Pulmonary artery endothelial cell (primary cell): Measurements from ENCODE around the gene SELE. TPM values are rescaled to one million over a fixed set of nuclear protein-coding genes. Genes with fewer than 3 reads are reported as not detected.
"Not testable (repeated sequence)": the region's sequence is repeated elsewhere in the genome, so short reads cannot be mapped to it uniquely, and the experiment has no call there.

Experiments
- DNase-seq: peaks from one replicate; pipeline ENCODE4 v3.0.0-alpha.2; 2011; ENCODE audit warnings: low read depth, low spot score
- total RNA-seq: library from RNA; depleted of rRNA; stranded (reverse); fragments of >200 nt; gene quantifications from 2 replicates; pipeline ENCODE4 v1.2.3, GENCODE V29; 2014

Gene SELE
- total RNA-seq, 1 donor from 2014 or later = 2.1 TPM

DNA sequence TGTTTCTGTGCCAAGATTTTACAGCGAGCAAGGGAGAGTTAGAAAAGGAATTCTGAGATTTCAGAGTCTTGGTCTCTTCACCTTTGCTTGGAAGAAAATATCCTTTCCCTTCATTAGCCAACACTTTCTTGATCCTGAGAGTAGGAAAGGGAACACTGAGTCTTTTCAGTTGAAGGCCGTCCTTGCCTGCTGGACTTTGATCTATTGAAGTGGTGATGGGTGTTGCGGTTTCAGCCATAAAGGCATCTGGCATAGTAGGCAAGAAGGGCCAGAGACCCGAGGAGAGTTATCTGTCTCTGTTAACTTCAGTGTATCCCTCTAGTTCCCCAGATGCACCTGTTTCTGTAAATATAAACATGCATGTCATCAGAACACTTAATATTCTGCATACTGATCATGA is 9.7 kb downstream of the SELE start:
- no peak for DNase-seq

DNA sequence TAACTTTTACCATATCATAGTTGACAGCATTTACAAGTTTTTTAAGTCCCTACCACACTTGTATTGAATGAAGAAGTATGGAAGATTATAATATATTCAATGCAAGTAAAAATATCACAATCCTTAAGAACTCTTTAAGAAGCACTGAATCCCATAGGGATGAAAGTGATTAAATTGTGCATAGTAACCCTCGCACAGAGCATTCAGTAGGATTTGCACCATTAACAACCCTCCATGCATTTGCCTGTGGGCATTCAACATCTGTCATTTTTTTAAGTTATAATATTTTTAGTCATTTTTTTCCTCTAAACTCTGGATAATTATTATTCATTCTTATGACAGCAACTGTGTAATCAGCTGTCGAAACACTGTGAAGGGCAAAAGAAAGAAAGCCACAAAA is 10.1 kb downstream of the SELE start:
- DNase-seq = no peak

DNA sequence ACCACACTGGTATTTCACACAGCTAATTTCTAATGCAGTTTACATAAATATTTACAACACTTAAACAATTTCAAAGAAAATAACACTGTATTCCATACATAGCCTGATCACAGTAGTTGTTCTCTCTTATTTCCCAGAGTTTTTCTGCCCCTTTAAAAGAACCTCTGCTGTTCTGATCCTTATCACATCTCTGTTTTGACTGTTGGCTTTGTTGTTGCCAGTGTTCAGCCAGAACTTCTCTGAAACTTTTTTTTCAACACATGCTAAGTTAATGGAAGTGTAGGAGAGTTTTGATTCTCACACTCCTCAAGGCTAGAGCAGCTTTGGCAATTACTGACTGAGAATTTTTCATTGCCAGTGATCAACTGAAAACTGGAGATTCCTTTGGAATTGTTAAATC is 11.1 kb downstream of the SELE start:
- no peak for DNase-seq

DNA sequence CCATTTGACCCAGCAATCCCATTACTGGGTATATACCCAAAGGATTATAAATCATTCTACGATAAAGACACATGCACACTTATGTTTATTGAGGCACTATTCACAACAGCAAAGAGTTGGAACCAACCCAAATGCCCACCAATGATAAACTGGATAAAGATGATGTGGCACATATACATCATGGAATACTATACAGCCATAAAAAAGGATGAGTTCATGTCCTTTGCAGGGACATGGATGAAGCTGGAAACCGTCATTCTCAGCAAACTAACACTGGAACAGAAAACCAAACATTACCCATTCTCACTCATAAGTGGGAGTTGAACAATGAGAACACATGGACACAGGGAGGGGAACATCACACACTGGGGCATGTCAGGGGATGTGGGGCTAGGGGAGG is 18.8 kb downstream of the SELE start:
- not testable (repeated sequence) for DNase-seq

DNA sequence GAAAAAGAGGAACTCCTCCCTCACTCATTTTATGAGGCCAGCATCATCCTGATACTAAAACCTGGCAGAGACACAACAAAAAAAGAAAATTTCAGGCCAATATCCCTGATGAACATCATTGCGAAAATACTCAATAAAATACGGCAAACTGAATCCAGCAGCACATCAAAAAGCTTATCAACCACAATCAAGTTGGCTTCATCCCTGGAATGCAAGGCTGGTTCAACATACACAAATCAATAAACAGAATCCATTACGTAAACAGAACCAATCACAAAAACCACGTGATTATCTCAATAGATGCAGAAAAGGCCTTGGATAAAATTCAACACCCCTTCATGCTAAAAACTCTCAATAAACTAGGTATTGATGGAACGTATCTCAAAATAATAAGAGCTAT is 20.8 kb downstream of the SELE start:
- DNase-seq = not testable (repeated sequence)

DNA sequence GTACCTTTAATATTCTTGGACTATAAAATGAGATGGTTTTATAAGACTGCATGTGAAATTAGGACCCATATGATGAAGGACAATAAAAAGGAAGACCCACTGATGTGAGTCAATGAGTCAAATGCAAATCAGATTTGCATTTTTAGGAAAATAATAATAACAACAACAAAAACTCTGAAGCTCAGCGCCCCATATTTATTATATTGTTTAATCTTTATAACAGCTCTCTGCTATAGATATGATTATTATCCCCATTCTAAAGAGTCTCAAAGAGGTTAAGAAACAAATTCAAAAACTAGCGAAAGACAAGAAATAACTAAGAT is 21.6 kb downstream of the SELE start:
- no peak for DNase-seq

DNA sequence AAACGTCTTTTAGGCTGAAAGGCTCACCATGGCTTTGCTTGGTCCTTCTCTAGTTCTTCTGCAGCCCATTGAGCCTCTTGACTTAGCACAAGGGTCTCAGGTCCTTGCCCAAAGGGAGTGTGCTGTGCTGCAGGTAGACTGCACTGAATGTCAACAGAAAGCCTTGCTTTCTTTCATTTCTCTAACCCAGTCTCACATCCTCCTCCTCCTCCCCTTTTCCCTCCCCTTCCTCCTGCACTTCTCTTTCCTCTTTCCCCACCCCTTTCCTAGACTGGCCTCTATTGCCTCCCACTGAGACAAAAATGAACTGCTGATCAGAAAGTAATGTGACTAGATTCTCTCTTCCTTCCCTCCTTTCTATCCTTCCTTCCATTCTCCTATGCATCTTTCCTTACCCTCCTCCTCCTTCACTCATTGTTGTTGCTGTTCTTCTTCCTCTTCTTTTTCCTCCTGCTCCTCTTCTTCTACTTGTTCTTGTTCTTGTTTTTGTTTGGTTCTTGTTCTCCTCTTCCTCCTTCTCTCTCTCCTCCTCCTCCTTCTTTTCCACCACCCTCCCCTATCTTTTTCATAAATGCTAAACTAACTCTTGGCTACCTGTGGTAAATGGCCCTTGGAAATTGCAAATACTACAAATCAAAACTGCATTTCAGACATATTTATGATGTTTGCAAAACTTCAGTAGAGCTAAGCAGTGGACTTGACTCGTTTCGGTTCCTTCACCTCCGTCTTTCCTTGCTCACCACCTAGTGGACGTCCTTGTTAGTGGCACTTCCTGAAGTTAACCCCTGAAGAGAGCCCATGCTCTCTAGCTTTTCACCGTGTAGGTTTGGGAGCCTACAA is 22.2 kb downstream of the SELE start, which contains the start of gene SELL:
TSS of gene SELL (minus strand) at position 152 of the 840 bp plus-strand sequence. CDS start at position 30, 122 bp downstream.
- peak; percentile 66 for DNase-seq

DNA sequence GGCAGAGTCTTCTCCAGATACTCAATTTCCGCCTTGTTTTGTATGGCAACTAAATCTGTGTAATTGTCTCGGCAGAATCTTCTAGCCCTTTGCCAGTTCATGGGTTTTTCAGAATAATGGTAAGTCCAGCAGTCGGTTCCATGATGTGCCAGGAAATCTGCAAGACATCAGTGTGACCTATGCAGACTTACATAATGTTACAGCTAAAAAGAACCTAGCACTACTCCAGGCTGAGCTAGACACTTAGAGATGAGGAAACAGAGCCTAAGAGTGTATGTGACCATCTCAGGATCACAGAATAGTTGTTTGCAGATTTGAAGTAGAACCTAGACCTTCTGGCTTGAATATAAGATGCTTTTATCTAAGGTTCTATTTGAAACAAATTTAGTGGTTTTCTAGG is 25.2 kb downstream of the SELE start:
- no peak for DNase-seq

DNA sequence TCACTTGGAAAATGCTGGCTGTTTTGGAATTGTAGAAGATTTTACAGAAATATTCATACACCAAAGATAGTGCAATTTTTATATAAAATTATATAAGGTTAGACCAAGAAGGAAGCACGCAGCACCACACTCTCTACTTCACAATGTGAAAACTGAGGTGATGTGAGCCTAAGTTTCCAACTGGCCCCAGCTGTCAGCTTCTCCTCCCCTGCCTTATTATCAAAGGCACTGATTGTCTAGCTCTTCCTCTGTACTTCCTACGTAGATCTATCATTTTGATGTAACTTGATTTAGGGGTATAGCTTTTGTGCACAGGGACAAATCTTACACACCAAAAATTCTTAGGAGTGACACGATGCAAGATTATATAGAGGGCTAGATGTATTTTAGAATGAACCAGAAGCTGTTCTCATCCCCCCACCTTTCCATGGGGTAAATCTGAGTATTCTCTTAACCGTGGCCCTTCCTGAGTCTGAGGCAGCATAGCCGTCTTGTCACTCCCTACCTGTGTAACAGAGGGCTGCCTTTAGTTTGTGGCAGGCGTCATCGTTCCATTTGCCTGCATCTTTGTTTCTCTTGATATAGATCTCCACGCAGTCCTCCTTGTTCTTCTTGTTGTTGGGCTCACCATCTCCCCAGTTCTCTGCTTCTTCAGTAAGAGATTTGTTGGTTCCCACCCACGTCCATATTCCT is 25.8 kb downstream of the SELE start:
- no peak for DNase-seq

DNA sequence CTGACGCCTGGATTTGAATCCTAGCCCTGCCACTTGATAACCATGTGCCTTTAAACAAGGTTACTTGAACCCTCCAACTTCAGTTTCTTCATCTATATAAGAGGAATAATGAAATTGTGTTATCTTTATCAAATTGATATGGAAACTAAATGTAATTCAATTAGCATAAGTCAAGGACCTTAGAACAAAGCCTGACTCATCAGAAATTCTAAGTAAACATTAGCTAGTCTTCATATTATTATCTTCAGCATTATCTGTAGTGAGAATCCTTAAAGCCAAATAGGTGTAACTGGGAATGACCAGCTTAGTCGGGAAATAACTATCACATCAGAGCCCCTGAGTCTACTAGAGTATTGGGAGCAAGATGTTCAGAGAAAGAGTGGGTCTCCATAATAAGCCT is 29.1 kb downstream of the SELE start:
- no peak for DNase-seq

DNA sequence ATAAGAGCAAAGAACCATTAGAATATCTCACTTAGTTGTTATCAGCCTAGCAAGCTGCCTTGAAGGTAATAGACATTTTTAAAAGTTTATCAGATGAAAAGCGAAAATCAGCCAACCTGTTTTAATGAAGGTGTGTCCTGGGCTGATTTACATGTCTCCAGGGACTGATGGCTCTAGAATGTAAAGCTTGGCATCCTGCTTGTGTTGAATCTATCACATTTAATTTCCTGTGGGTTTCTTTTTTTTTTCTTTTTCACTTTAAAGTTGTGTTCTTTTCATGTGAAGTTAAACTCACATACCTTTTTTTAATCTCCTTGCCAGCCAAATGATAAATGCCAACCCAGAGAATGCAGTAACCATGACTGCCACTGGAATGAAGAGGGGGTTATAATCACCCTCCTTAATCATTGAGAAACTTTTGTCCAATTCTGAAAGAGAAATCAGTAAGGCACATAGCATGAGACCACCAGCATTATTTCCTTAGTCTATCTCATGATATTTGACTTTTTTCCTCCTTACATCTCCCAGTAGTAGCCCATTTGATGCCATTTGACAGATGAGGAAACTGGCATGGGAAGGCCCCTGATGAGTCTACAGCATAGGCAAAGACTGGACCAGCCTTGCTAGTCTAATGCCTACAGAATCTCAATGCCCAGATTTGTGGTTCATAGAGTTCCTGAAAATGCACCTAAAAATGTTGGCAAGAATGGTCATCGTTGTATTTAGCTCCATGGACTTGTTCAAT is 32.4 kb downstream of the SELE start:
- no peak for DNase-seq

DNA sequence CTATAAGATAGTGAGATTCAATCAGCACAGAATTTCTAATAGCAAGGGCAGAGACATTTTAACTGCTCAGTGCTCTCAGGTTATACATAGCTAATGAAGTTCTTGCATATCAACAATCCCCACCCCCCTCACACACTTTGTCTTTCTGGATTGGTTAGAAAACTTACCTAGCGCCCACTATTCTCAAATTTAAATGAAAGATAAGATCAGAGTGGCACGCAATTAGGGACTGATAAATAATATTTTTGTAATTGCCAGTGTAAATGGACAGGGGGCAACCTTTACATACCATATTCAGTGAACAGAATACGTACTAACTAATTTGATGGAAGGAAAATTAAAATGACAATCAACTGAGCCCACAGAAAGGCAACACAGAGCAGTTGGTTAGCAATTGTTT is 34.2 kb downstream of the SELE start:
- DNase-seq = no peak

DNA sequence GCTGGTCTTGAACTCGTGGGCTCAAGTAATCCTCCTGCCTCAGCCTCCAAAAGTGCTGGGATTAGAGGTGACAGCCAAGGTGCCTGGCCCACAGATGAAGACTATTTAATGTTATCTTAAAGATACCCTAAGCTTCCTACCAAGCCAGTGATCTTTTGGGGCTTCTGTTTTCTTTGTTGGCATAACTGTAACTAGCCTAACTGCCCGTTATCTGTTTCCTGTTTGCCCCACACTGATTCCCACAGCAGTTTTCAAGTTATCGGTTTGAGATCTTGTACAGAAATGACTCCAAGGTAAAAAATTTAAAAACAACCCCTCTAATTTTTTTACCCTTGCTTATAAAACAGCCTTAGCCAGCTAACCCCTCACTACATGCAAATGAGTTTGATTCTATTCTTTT is 34.9 kb downstream of the SELE start:
- no peak for DNase-seq

DNA sequence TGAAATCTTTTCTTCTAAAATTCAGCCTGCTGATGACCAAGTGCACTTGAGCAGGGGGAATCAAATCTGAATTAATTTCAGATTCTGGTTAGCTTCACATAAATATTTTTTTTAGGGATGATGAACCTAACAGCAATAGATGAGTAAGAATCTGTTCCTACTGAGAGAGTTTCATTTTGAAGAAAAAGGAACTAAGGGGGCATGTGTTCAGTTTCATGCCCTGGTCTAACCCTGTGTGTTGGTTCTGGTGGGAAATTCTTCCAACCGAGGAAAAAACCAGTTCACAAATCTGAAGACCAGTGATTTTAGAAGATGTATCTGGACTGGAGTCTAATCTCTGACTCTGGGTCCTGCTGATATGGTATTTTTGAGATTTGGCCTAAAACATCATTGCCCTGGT is 36.1 kb downstream of the SELE start:
- no peak for DNase-seq

DNA sequence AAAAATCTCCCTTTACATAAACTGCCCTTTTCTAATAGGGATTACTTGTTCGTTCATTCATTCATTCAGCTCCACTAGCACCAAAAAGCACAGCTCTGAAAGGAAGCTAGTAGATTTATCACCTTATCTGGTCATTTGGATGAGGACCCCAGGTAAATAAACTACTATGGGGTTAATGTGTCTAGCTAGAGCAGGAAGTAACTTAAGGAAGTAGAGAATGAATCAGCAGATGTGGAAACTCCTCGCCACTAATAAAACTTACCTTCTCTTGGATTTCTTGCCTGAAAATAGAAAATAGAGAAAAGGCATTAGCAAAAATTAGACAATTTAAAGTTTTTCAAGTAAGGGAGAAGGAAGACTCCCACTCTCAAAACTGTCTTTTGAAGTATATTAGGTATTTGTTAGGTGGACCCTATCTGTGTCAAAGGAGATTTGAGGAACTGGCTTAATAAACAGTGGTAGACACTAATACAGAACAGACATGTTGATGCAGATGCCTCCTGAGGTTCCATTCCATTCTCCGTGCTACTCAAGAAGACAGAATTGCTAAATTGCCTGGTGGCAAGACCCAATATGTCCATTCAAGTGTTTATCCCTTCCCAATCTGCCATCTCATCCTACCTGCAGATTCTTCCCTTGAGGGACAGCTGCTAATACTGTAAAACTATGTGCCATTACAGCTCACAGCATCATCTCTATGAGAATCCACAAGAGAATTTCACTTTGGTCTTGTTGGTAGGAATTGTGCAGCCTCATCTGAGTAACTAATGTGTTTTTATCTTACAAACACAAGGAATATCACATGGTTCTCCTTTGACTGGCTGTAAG is 37.4 kb downstream of the SELE start:
- DNase-seq = no peak

DNA sequence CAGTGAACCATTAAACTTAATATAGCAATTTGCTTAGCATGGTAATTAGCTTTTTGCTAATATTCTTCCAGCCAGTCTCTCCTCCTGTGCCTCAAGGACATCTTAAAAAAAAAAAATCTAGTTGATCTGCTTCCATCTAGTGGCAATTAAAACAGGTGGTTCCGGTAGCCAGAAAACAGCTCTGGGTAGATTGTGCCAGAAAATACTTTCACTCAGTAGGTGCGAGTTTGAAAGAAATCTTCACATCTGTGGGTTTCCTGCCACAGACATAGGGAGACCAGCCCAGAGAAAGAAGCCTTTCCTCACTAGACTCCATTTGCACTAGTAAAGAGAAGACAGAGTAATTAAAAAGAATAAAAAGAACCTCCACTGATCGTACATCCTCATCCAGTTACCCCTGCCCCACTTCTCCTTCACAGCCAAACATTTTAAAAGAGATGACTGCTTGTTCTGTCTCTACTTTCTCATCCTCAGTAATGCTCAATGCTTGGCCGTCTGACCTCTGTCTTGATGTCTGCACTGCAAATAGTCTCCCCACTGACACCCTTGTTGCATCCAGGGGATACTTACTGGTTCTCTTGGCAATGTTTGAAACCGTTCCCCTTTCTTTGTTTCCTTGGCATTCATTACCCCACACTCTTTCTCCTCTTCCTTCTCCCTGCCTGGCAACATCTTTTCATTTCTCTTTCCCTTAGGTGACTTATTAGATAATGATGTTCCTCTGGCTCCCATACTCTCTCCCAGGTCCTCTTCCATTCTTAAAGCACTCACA is 39.4 kb downstream of the SELE start:
- DNase-seq = no peak

DNA sequence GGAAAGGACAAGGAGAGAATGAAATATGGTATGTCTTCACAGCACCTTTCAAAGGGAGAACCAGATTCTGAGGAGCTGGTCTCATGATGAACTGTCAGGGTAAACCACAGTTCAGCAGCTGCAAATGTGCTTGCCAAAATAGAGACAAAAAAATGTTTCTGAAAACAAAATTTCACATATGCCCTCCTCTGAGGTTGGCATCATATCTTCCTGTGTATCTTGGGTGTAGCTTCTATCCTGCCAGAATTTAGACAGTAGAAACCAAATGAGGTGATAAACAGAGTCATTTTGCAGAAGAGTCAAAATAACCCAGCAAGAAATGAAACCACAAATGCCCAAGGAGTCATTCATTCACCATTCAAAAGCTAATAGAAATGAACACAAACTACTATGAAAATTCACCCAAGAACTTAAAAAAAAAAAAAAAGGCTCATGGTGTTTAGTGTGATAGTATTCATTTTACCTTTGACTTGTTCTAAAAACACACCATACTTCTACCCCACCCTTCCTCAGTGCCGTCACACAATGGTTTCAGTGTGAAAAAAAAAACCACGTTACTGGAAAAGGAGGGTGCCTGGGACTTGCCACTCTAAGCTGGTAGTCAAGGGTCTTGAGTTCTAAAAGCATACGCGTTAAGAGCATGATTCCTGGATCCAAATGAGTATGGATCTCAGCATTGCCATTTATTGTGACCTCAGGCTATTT is 41.0 kb downstream of the SELE start:
- no peak for DNase-seq

DNA sequence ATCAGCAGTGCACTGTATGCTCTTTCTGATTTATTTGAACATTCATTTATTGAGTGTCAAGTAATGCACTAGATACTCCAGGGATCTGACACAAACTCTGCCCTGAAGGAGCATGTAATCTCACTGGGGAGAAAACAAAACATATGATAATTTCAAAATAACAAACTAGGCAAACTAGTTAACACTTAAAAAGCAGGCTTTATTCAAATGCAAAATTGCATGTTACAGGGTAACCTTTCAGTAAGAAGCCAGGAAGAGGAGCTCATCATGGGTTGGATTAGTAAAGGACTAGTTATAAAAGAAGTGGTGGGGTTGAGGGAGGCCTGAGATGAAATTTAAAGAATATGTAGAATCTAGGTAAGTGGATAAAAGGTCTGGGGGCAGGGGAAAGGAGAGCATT is 43.4 kb downstream of the SELE start:
- no peak for DNase-seq

DNA sequence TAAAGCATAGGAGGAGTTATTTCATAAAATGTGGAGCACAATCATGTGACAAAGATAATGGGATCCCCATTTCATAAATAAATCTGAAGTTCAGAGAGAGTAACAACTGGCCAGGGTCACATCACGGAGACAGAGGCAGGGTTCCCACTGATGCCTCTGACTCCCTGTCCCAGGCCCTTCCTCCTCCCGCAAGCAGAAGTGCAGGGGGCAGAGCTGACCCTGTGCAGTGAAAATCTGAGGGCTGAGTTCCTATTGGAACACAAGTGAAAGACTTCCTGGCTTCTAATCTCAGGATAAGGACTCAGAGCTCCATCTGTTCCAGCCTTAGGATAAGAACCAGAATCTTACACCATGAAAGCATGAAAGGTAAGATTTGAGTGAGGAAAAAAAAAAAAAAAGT is 44.5 kb downstream of the SELE start:
- no peak for DNase-seq

DNA sequence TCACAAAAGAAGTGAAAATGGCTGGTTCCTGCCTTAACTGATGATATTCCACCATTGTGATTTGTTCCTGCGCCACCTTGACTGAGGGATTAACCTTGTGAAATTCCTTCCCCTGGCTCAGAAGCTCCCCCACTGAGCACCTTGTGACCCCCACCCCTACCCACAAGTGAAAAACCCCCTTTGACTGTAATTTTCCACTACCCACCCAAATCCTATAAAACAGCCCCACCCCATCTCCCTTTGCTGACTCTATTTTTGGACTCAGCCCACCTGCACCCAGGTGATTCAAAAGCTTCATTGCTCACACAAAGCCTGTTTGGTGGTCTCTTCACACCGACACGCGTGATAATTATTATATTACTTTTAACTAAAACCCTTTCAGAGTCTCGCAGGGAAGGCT is 45.5 kb downstream of the SELE start:
- not testable (repeated sequence) for DNase-seq
